Keratinocyte (primary cell): ENCODE data around the gene MUC21. TPM values are rescaled to one million over a fixed set of nuclear protein-coding genes. Genes with fewer than 3 reads are reported as not detected.

ENCODE experiments used
- DNase-seq: peaks from one replicate; pipeline ENCODE4 v3.0.0-alpha.2; 2011; ENCODE audit warnings: low read depth, missing footprints, low spot score
- FAIRE-seq: peaks from 2 replicates; lab custom pipeline; 2011; peaks lifted over from hg19 to GRCh38; lab: Jason Lieb, UNC
- H2AFZ ChIP-seq: 2 replicates; pipeline ENCODE4 v1.6.0; 2012; ENCODE audit warnings: low read length, control low read depth, inconsistent platforms; ENCODE audit not compliant: control insufficient read depth
- H3K27ac ChIP-seq: 2 replicates; pipeline ENCODE4 v1.5.1; 2011; ENCODE audit warnings: low read length; ENCODE audit not compliant: control insufficient read depth, insufficient read depth
- H3K27me3 ChIP-seq: 3 replicates; pipeline ENCODE4 v1.6.0; 2011; ENCODE audit warnings: low read length; ENCODE audit not compliant: control insufficient read depth, insufficient read depth; ENCODE audit errors: extremely low read depth
- H3K36me3 ChIP-seq, 2 experiments: 2 replicates in 1 of 2; 3 replicates in 1 of 2; pipeline ENCODE4 v1.5.1; 2011; ENCODE audit warnings: low read length in 2 of 2, mild to moderate bottlenecking in 1 of 2; ENCODE audit not compliant: control insufficient read depth in 2 of 2, insufficient read depth in 2 of 2; ENCODE audit errors: extremely low read depth in 1 of 2
- H3K4me1 ChIP-seq: 3 replicates; pipeline ENCODE4 v1.5.1; 2011; ENCODE audit warnings: low read length; ENCODE audit not compliant: control insufficient read depth, insufficient read depth; ENCODE audit errors: extremely low read depth
- H3K4me2 ChIP-seq: 3 replicates; pipeline ENCODE4 v1.6.0; 2011; ENCODE audit warnings: low read depth, low read length; ENCODE audit not compliant: control insufficient read depth, insufficient read depth; ENCODE audit errors: extremely low read depth
- H3K4me3 ChIP-seq, 3 experiments: fragments of 200-600 bp in 1 of 3; sonication (generic) in 1 of 3; 2 replicates in 2 of 3; 3 replicates in 1 of 3; pipeline ENCODE4 v1.5.1; 2011 to 2016; ENCODE audit warnings: low read length in 3 of 3, mild to moderate bottlenecking in 3 of 3, control low read depth in 2 of 3, inconsistent platforms in 1 of 3, low read depth in 1 of 3, mixed read lengths in 1 of 3, mixed run types in 1 of 3, moderate library complexity in 1 of 3; ENCODE audit not compliant: control insufficient read depth in 2 of 3, insufficient read depth in 2 of 3; ENCODE audit errors: extremely low read depth in 1 of 3
- H3K79me2 ChIP-seq: 2 replicates; pipeline ENCODE4 v1.6.0; 2012; ENCODE audit warnings: low read length; ENCODE audit not compliant: control insufficient read depth, insufficient read depth
- H3K9ac ChIP-seq: 3 replicates; pipeline ENCODE4 v1.6.0; 2011; ENCODE audit warnings: low read length; ENCODE audit not compliant: control insufficient read depth, insufficient read depth; ENCODE audit errors: extremely low read depth
- H3K9me1 ChIP-seq: 3 replicates; pipeline ENCODE4 v1.6.0; 2011; ENCODE audit warnings: low read length; ENCODE audit not compliant: control insufficient read depth, insufficient read depth; ENCODE audit errors: extremely low read depth
- H3K9me3 ChIP-seq: 2 replicates; pipeline ENCODE4 v1.5.1; 2012; ENCODE audit warnings: low read depth, low read length; ENCODE audit not compliant: control insufficient read depth
- H4K20me1 ChIP-seq: 3 replicates; pipeline ENCODE4 v1.6.0; 2011; ENCODE audit warnings: low read length; ENCODE audit not compliant: control insufficient read depth, insufficient read depth; ENCODE audit errors: extremely low read depth
- CTCF ChIP-seq, 3 experiments: IDR thresholded peaks in 1 of 3; conservative IDR thresholded peaks in 1 of 3; optimal IDR thresholded peaks in 1 of 3; 2 replicates in 2 of 3; 3 replicates in 1 of 3; pipeline versions ENCODE3 to v1.5.1; 2011; ENCODE audit warnings: low read length in 3 of 3, mild to moderate bottlenecking in 3 of 3, moderate library complexity in 2 of 3, control low read depth in 1 of 3, inconsistent platforms in 1 of 3; ENCODE audit not compliant: insufficient read depth in 2 of 3; ENCODE audit errors: extremely low read depth in 1 of 3
- EZH2 ChIP-seq: IDR thresholded peaks from one replicate; pipeline ENCODE4 v1.6.1; 2012; ENCODE audit warnings: inconsistent platforms, mild to moderate bottlenecking, low read length, moderate library complexity
- dilution Hi-C: fragments of 300-500 bp; cut with MboI; formaldehyde crosslinking; loops from one replicate; pipeline ENCODE4 v1.7.0; 2020; ENCODE audit warnings: low sequenced_read_pairs; ENCODE audit not compliant: extremely low pct_ligation_motif_present
- polyA plus RNA-seq, 5 experiments: library from polyadenylated mRNA; depleted of rRNA in 3 of 5; stranded (reverse) in 3 of 5; stranded (forward) in 1 of 5; unstranded in 1 of 5; fragments of >200 nt; gene quantifications; 1 replicate in 1 of 5; 2 replicates in 3 of 5; 3 replicates in 1 of 5; pipeline versions ENCODE4 v1.2.1 to v1.2.3, GENCODE V29; 2011 to 2012; ENCODE audit warnings: missing spikeins in 2 of 5, low read depth in 1 of 5, low replicate concordance in 1 of 5

Gene MUC21
- polyA plus RNA-seq, 1 donor (not counting 4 experiments of a cell fraction or from before 2014, with no cell fraction given): not detected

- FAIRE-seq (no peak), DNase-seq (no peak)
- Histone ChIP-seq H3K4me2 (no peak overlapping the region), H3K4me1 (no peaks in the 10 kb centered on the region), H3K36me3 (no peaks in the 10 kb centered on the region), H2AFZ (no peak overlapping the region), H3K9me1 (no peaks in the 10 kb centered on the region), H3K27ac (no peak overlapping the region), H3K4me3 (no peak overlapping the region), H3K27me3 (no peaks in the 10 kb centered on the region), H4K20me1 (no peaks in the 10 kb centered on the region), H3K9ac (no peak overlapping the region), H3K9me3 (no peaks in the 10 kb centered on the region), H3K79me2 (no peaks in the 10 kb centered on the region)
- dilution Hi-C loops: no loop called here
- no peak for TF ChIP-seq EZH2
- TF ChIP-seq CTCF (optimal IDR thresholded peaks at IDR 0.05 in 1 of 3, IDR thresholded peaks at IDR 0.05 in 1 of 3, conservative IDR thresholded peaks at IDR 0.05 in 1 of 3; ENCODE audit: extremely low read depth in 1 of 3, insufficient read depth in 2 of 3, low read length in 3 of 3): no peak
Observed at GRCh38 chr6:31038559-31038958, 55.0 kb downstream of the MUC21 start.

Other genes starting within 250 kb of the MUC21 start
- 21.6 to 23.8 TPM (median 22.1 TPM) in 3 replicates for gene FLOT1, start 241.0 kb upstream of the MUC21 start, polyA plus RNA-seq
- 171 to 289 TPM (median 277 TPM) in 3 replicates for gene IER3, start 239.2 kb upstream of the MUC21 start, polyA plus RNA-seq
- 104 to 178 TPM (median 152 TPM) in 3 replicates for gene DDR1, start 99.2 kb upstream of the MUC21 start, polyA plus RNA-seq
- 34.2 to 44.0 TPM (median 38.7 TPM) in 3 replicates for gene GTF2H4, start 75.5 kb upstream of the MUC21 start, polyA plus RNA-seq
- gene VARS2, start 69.5 kb upstream of the MUC21 start, polyA plus RNA-seq: 12.8 to 14.3 TPM (median 13.8 TPM) in 3 replicates
- gene SFTA2, start 51.5 kb upstream of the MUC21 start, polyA plus RNA-seq: not detected in 3 replicates
- gene MUCL3, start 42.7 kb upstream of the MUC21 start, polyA plus RNA-seq: 0.05 TPM in 1 of 3 replicates, not detected in the others
- gene MUC22, start 26.8 kb downstream of the MUC21 start, polyA plus RNA-seq: not detected in 3 replicates
- 0.08 to 0.35 TPM (median 0.30 TPM) in 3 replicates for gene C6orf15, start 128.9 kb downstream of the MUC21 start, polyA plus RNA-seq
- 3.6 to 9.4 TPM (median 5.7 TPM) in 3 replicates for gene PSORS1C1, start 131.1 kb downstream of the MUC21 start, polyA plus RNA-seq
- 4.0 to 8.3 TPM (median 5.0 TPM) in 3 replicates for gene CDSN, start 136.7 kb downstream of the MUC21 start, polyA plus RNA-seq
- gene PSORS1C2, start 155.3 kb downstream of the MUC21 start, polyA plus RNA-seq: not detected in 3 replicates
- gene CCHCR1, start 174.1 kb downstream of the MUC21 start, polyA plus RNA-seq: 7.0 to 8.4 TPM (median 7.5 TPM) in 3 replicates
- gene TCF19, start 174.9 kb downstream of the MUC21 start, polyA plus RNA-seq: 2.5 to 9.4 TPM (median 7.4 TPM) in 3 replicates
- 1.0 to 1.6 TPM (median 1.6 TPM) in 3 replicates for gene POU5F1, start 187.0 kb downstream of the MUC21 start, polyA plus RNA-seq